Measurements from ENCODE around the gene PTPRT. TPM values are rescaled to one million over a fixed set of nuclear protein-coding genes. Genes with fewer than 3 reads are reported as not detected.

PTPRT gene
- total and polyA plus RNA-seq, 2 of the 13 experiments (the other 11 are each of a cell fraction or from before 2014, with no cell fraction given): under 0.01 to 0.09 TPM

DNA sequence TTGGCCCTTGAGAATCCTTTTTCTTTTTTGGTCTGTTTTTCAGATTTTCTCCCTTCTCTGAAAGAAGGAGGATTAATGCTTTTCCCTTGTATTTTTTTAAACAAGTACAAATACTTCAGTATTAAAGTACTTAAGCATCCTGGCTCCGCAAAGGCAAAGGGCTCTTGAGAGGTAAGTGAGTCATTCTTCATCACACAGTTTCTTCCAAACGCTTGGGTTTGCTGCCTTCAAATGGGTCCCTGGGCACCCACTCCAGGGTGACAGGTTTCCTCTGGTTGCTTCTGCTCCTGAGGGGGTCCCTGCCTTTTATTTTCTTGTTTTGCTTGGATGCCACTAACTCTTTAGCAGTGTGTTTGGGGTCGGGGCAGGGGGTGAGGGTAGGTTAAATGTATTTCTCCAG is 437.1 kb downstream of the PTPRT start:
- ChIA-PET POLR2A (no interaction called here), CTCF (ENCODE audit: low intra/inter-chr PET ratio, low total read pairs) (no interaction called here)
- no peaks in the 10 kb centered on the region for H3K36me3 ChIP-seq (replicated peaks in 1 of 2; ENCODE audit: control insufficient read depth in 1 of 2, insufficient read depth in 2 of 2, low read length in 2 of 2)
- in situ Hi-C loops (cut with HindIII; ENCODE audit: extremely low pct_ligation_motif_present, low pct_unique_long_range_greater_than_20kb): no loop called here
- WGBS (ENCODE audit: low lambda C conversion rate): 2% methylated on average over 3 of the region's 3 CpGs
- H3K27me3 ChIP-seq (ENCODE audit: control insufficient read depth in 1 of 2, insufficient read depth in 2 of 2, low read length in 2 of 2): no peaks in the 10 kb centered on the region; a peak in 1 of 5 replicates
- no peak overlapping the region for H3K9ac ChIP-seq (ENCODE audit: insufficient read depth, low read depth, low read length)
- BruUV-seq (replicated peaks): no TSS peak
- no peak for ATAC-seq
- H3K9me3 ChIP-seq (ENCODE audit: low read length): no peaks in the 10 kb centered on the region; the same call in 1 of the 2 replicates
- no peaks in the 10 kb centered on the region for H3K4me1 ChIP-seq (ENCODE audit: insufficient read depth, low read length)
- no peak for FAIRE-seq
- no peak for DNase-seq (ENCODE audit: low spot score)
- no peak overlapping the region for H2AFZ ChIP-seq (ENCODE audit: low read length)
- no peaks in the 10 kb centered on the region for H4K20me1 ChIP-seq (ENCODE audit: insufficient read depth, low read length)
- H3K27ac ChIP-seq (ENCODE audit: extremely low read length, insufficient read depth, low read length): no peak overlapping the region
- intact Hi-C loops (cut with micrococcal nuclease; ENCODE audit: unreplicated experiment): no loop called here
- H3K4me3 ChIP-seq (replicated peaks in 1 of 3; ENCODE audit: insufficient read depth in 1 of 3, low read depth in 2 of 3, low read length in 3 of 3): no peak overlapping the region
- TF ChIP-seq NFKB2 (CRISPR knock-in tag; IDR thresholded peaks at IDR 0.05; ENCODE audit: borderline replicate concordance) (no peak), DNMT1 (CRISPR knock-in tag; IDR thresholded peaks at IDR 0.05) (no peak), NONO (IDR thresholded peaks at IDR 0.05) (no peak), NONO (CRISPR knock-in tag; conservative IDR thresholded peaks at IDR 0.05) (no peak), KAT8 (CRISPR knock-in tag; IDR thresholded peaks at IDR 0.05) (no peak), ZBTB42 (CRISPR knock-in tag; IDR thresholded peaks at IDR 0.05) (no peak), ERF (CRISPR knock-in tag; IDR thresholded peaks at IDR 0.05) (no peak), MAX (IDR thresholded peaks at IDR 0.05) (no peak), ZFP1 (CRISPR knock-in tag; IDR thresholded peaks at IDR 0.05) (no peak), PCBP1 (IDR thresholded peaks at IDR 0.05; ENCODE audit: borderline replicate concordance, low read depth, low read length) (no peak), MED1 (CRISPR knock-in tag; IDR thresholded peaks at IDR 0.05) (no peak), ZNF501 (CRISPR knock-in tag; IDR thresholded peaks at IDR 0.05) (no peak), TCF12 (IDR thresholded peaks at IDR 0.05) (no peak), TCF12 (CRISPR knock-in tag; IDR thresholded peaks at IDR 0.05) (no peak), ZNF737 (CRISPR knock-in tag; IDR thresholded peaks at IDR 0.05; ENCODE audit: borderline replicate concordance) (no peak), ZNF614 (CRISPR knock-in tag; IDR thresholded peaks at IDR 0.05; ENCODE audit: borderline replicate concordance) (no peak), NR2F1 (CRISPR knock-in tag; IDR thresholded peaks at IDR 0.05) (no peak), ZNF574 (CRISPR knock-in tag; IDR thresholded peaks at IDR 0.05) (no peak), ZBTB7B (CRISPR knock-in tag; IDR thresholded peaks at IDR 0.05) (no peak), SMYD3 (CRISPR knock-in tag; IDR thresholded peaks at IDR 0.05) (no peak), TARDBP (CRISPR knock-in tag; IDR thresholded peaks at IDR 0.05) (no peak)
- TF ChIP-seq, protein P1, sequence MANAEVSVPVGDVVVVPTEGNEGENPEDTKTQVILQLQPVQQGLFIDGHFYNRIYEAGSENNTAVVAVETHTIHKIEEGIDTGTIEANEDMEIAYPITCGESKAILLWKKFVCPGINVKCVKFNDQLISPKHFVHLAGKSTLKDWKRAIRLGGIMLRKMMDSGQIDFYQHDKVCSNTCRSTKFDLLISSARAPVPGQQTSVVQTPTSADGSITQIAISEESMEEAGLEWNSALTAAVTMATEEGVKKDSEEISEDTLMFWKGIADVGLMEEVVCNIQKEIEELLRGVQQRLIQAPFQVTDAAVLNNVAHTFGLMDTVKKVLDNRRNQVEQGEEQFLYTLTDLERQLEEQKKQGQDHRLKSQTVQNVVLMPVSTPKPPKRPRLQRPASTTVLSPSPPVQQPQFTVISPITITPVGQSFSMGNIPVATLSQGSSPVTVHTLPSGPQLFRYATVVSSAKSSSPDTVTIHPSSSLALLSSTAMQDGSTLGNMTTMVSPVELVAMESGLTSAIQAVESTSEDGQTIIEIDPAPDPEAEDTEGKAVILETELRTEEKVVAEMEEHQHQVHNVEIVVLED (CRISPR knock-in tag; IDR thresholded peaks at IDR 0.05; ENCODE audit: borderline replicate concordance): no peak
- no peaks in the 10 kb centered on the region for H3K79me2 ChIP-seq (ENCODE audit: insufficient read depth, low read length)
- no peak overlapping the region for H3K4me2 ChIP-seq (ENCODE audit: low read depth, low read length)
